Measurements from ENCODE around the gene ITGA3. TPM values are rescaled to one million over a fixed set of nuclear protein-coding genes. Genes with fewer than 3 reads are reported as not detected.

The ITGA3 gene
- polyA plus RNA-seq, 1 experiment, result 39.9 TPM

- ChIA-PET POLR2A (no interaction called here), CTCF (interaction anchor here (1.2 kb wide), 1 partner anchor 16 kb away, joined by 3 read pairs; no protein-coding TSS in a partner anchor)
- H3K9me3 ChIP-seq (ENCODE audit: control insufficient read depth, insufficient read depth, low read length), result peaks cover 6% of the 10 kb centered on the region; the same call in 1 of the 2 replicates
- H3K4me3 ChIP-seq (ENCODE audit: low read depth, low read length), result no peak overlapping the region
- no peak for TF ChIP-seq CTCF (IDR thresholded peaks at IDR 0.05; ENCODE audit: low read depth, low read length)
- H3K27ac ChIP-seq (ENCODE audit: low read depth, low read length), result no peak overlapping the region
- H3K27me3 ChIP-seq (ENCODE audit: control insufficient read depth, insufficient read depth, low read length), result no peaks in the 10 kb centered on the region
- DNase-seq (ENCODE audit: low read depth, low spot score), result no peak
Observed at GRCh38 chr17:50070908-50071680, 15.2 kb downstream of the ITGA3 start.

DNA sequence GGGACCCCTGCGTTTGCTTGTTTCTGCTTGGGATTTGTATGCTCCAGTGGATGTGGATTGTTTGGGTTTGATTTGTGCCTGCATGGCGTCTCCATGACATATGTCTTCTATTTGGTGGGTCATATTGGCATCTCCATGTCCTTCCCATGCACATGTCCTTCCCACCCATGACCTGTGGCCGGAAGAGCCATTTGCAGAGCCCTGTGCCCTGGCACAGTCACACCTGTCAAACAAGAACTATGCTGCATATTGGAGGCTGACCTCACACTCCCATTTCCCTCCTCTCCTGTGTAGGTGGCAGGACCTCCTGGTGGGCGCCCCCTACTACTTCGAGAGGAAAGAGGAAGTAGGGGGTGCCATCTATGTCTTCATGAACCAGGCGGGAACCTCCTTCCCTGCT, 15.8 kb downstream of the ITGA3 start:
- no peak overlapping the region for H3K4me3 ChIP-seq (ENCODE audit: low read depth, low read length)
- H3K27ac ChIP-seq (ENCODE audit: low read depth, low read length), result no peak overlapping the region
- CTCF ChIA-PET, result no interaction called here
- H3K9me3 ChIP-seq (ENCODE audit: control insufficient read depth, insufficient read depth, low read length), result peaks cover 6% of the 10 kb centered on the region; the same call in 1 of the 2 replicates
- no peak for DNase-seq (ENCODE audit: low read depth, low spot score)
- no peak for TF ChIP-seq CTCF (IDR thresholded peaks at IDR 0.05; ENCODE audit: low read depth, low read length)
- POLR2A ChIA-PET, result no interaction called here
- H3K27me3 ChIP-seq (ENCODE audit: control insufficient read depth, insufficient read depth, low read length), result no peaks in the 10 kb centered on the region

GRCh38 chr17:50072130-50072529, 16.2 kb downstream of the ITGA3 start:
- peak overlapping the region; percentile 11 for H3K27ac ChIP-seq (ENCODE audit: low read depth, low read length)
- DNase-seq (ENCODE audit: low read depth, low spot score), result no peak
- ChIA-PET POLR2A (no interaction called here), CTCF (no interaction called here)
- no peak overlapping the region for H3K4me3 ChIP-seq (ENCODE audit: low read depth, low read length)
- TF ChIP-seq CTCF (IDR thresholded peaks at IDR 0.05; ENCODE audit: low read depth, low read length), result 0 out of 2 replicates have a peak, but pooled peaks have one; percentile 3
- H3K9me3 ChIP-seq (ENCODE audit: control insufficient read depth, insufficient read depth, low read length), result peaks cover 6% of the 10 kb centered on the region; the same call in 1 of the 2 replicates
- no peaks in the 10 kb centered on the region for H3K27me3 ChIP-seq (ENCODE audit: control insufficient read depth, insufficient read depth, low read length)

DNA sequence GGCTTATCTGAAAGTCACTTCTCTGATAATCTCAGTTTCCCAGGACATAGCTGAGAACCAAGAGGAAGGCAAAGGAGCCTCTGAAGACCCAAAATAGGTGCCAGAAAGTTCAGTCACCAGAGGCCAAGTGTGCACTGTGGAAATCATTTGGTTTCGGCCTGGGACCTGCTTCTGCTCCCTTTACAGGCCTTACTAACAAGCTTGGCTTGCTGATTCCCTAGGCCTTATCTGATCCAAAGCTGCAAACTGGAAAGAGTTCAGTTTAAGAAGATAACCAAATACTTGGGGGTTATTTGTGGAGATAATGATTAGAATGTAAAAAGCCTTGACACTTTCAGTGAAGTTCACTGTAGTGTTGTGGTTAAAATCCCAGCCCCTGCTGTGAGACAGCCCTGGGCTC, 17.0 kb downstream of the ITGA3 start:
- Histone ChIP-seq H3K27ac (ENCODE audit: low read depth, low read length) (no peak overlapping the region), H3K9me3 (ENCODE audit: control insufficient read depth, insufficient read depth, low read length) (peaks cover 6% of the 10 kb centered on the region; the same call in 1 of the 2 replicates), H3K4me3 (ENCODE audit: low read depth, low read length) (no peak overlapping the region), H3K27me3 (ENCODE audit: control insufficient read depth, insufficient read depth, low read length) (no peaks in the 10 kb centered on the region)
- POLR2A ChIA-PET, result interaction anchor here (0.8 kb wide), 1 partner anchor 12 kb away, joined by 3 read pairs; no protein-coding TSS in a partner anchor
- CTCF ChIA-PET, result interaction anchor here (0.8 to 2.4 kb wide), 4 partner anchors 8 to 289 kb away, joined by 3 to 14 read pairs (median 3); no protein-coding TSS in a partner anchor
- no peak for TF ChIP-seq CTCF (IDR thresholded peaks at IDR 0.05; ENCODE audit: low read depth, low read length)
- DNase-seq (ENCODE audit: low read depth, low spot score), result no peak

GRCh38 chr17:50074227-50074626, 18.3 kb downstream of the ITGA3 start:
- TF ChIP-seq CTCF (IDR thresholded peaks at IDR 0.05; ENCODE audit: low read depth, low read length), result no peak
- H3K4me3 ChIP-seq (ENCODE audit: low read depth, low read length), result no peak overlapping the region
- no peaks in the 10 kb centered on the region for H3K27me3 ChIP-seq (ENCODE audit: control insufficient read depth, insufficient read depth, low read length)
- peaks cover 6% of the 10 kb centered on the region; the same call in 1 of the 2 replicates for H3K9me3 ChIP-seq (ENCODE audit: control insufficient read depth, insufficient read depth, low read length)
- ChIA-PET CTCF (interaction anchor here (0.6 to 2.4 kb wide), 4 partner anchors 13 to 351 kb away, joined by 3 to 14 read pairs (median 6); no protein-coding TSS in a partner anchor), POLR2A (no interaction called here)
- DNase-seq (ENCODE audit: low read depth, low spot score), result no peak
- H3K27ac ChIP-seq (ENCODE audit: low read depth, low read length), result no peak overlapping the region
